AG04449 (cell line): ENCODE results near the gene ARHGAP20.

Source experiments
- CTCF ChIA-PET: fragments of 350-600 bp; formaldehyde crosslinking; extraction: SDS; loops from one replicate; lab custom pipeline; 2021; ENCODE audit warnings: antibody characterized with exemption; lab: Yijun Ruan, JAX
- POLR2A ChIA-PET: fragments of 400-600, 350-600 bp; formaldehyde crosslinking; extraction: SDS; loops from one replicate; lab custom pipeline; 2020; ENCODE audit warnings: antibody characterized with exemption, inconsistent platforms; lab: Yijun Ruan, JAX
- DNase-seq: peaks from one replicate; pipeline ENCODE4 v3.0.0-alpha.2; 2010; ENCODE audit warnings: low read depth, low spot score
- H3K4me3 ChIP-seq: 2 replicates; pipeline ENCODE4 v1.5.1; 2011; ENCODE audit warnings: low read depth, mild to moderate bottlenecking, control low read depth, low read length
- CTCF ChIP-seq: IDR thresholded peaks from one replicate; pipeline ENCODE4 v1.5.1; 2011; ENCODE audit warnings: mild to moderate bottlenecking, moderate library complexity, low read length, control low read depth, inconsistent platforms; ENCODE audit not compliant: insufficient read depth; ENCODE audit errors: missing control alignments

Gene ARHGAP20

GRCh38 chr11:110566577-110566976 lies 145.7 kb downstream of the ARHGAP20 start:
- POLR2A ChIA-PET, result no interaction called here
- H3K4me3 ChIP-seq, result no peak overlapping the region
- no peak for DNase-seq
- CTCF ChIA-PET, result no interaction called here
- TF ChIP-seq CTCF, result no peak

GRCh38 chr11:110565357-110566336 lies 146.6 kb downstream of the ARHGAP20 start:
- no peak overlapping the region for H3K4me3 ChIP-seq
- DNase-seq, result no peak
- CTCF ChIA-PET, result no interaction called here
- no peak for TF ChIP-seq CTCF
- POLR2A ChIA-PET, result no interaction called here

GRCh38 chr11:110564676-110565356 lies 147.4 kb downstream of the ARHGAP20 start:
- no peak overlapping the region for H3K4me3 ChIP-seq
- POLR2A ChIA-PET, result no interaction called here
- CTCF ChIA-PET, result no interaction called here
- DNase-seq, result no peak
- TF ChIP-seq CTCF, result no peak

GRCh38 chr11:110544779-110545178 lies 167.5 kb downstream of the ARHGAP20 start:
- CTCF ChIA-PET, result no interaction called here
- H3K4me3 ChIP-seq, result no peak overlapping the region
- no peak for TF ChIP-seq CTCF
- no peak for DNase-seq
- POLR2A ChIA-PET, result no interaction called here

GRCh38 chr11:110538154-110538553 lies 174.1 kb downstream of the ARHGAP20 start:
- no peak for TF ChIP-seq CTCF
- no peak for DNase-seq
- H3K4me3 ChIP-seq, result no peak overlapping the region
- CTCF ChIA-PET, result no interaction called here
- POLR2A ChIA-PET, result no interaction called here
